Renal cortical epithelial cell (primary cell): ENCODE data around the gene PDGFA. TPM values are rescaled to one million over a fixed set of nuclear protein-coding genes. Genes with fewer than 3 reads are reported as not detected.

Source experiments
- DNase-seq: peaks from one replicate; pipeline ENCODE4 v3.0.0-alpha.2; 2011; ENCODE audit warnings: low read depth
- total RNA-seq: library from RNA; depleted of rRNA; stranded (reverse); fragments of >200 nt; gene quantifications from 2 replicates; pipeline ENCODE4 v1.2.3, GENCODE V29; 2014

The PDGFA gene
- total RNA-seq, 1 donor from 2014 or later: 54.3 TPM

GRCh38 chr7:517774-518629, 1.6 kb downstream of the PDGFA start:
- DNase-seq: no peak

- DNase-seq: peak; percentile 36
Observed at GRCh38 chr7:516606-517456, 2.8 kb downstream of the PDGFA start.

GRCh38 chr7:516216-516605, 3.4 kb downstream of the PDGFA start:
- no peak for DNase-seq

DNA sequence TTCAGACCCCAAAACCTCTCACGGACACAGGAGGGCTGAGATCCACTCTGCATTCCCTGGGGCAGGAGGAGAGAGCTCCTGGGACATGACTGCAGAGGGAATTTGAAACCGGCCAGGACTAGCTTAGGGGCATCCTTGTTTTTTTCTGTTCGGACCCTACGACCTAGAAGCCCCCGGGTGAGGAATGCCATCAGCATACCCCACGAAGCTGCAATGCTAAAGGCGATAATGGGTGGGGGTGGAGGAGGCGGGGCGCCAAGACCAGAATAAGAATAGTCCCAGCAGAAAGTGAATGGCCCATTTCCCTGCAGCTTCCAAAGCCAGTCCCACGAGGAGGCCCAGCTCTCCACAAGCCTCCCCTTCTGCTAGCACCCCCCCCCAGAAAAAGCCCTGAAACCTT, 4.0 kb downstream of the PDGFA start:
- DNase-seq: no peak

GRCh38 chr7:514651-515598, 4.7 kb downstream of the PDGFA start:
- DNase-seq: no peak

DNA sequence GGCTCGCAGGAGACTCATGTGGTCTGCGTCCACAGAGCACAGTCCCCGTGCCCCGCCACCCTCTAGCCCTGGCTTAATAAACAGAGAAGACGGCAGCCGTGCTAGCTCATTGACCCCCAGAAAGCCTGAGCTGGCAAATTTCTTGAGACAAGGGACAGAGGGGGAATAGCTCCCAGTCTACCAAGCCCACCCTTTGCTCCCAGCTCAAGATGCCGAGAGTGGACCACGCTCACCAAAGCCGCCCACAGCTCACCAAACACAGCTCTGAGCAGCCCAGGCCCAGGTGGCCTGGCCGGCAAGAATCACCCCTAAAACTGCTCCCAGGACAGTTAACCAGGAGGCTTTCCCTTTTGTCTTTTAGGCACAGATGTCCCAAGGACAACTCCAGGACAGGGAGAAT, 5.4 kb downstream of the PDGFA start:
- DNase-seq: no peak

DNA sequence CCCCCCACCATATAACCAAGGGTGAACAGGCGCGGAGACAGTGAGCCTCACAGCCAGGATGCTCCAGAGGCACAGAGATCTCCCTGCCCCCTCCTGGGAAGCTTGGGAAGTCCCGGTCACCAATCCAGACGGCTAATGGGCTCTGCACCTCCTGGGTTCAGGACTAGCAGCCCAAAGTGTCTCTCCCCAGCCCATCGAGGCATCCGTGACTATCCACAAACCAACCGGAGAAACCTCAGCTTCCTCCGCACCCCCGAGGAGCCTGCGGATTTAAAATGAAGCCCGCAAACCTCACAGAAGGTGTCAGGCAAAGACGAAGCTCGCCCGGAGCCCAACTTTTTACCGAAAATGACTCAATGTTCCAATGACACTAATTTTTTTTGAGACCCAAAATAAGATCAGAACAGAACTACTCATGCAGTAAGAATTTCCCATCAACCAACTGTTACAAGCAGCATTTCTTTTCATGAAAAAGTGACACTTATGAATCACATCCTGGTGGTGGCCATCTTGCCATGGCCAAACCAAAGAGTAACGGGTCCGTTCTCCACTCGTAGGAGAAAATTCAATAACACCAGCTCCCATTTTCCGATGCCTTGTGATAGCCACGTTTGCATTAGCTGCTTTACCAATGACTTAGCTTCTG, 6.0 kb downstream of the PDGFA start:
- no peak for DNase-seq

GRCh38 chr7:512541-513311, 6.9 kb downstream of the PDGFA start:
- no peak for DNase-seq

- DNase-seq: no peak
Observed at GRCh38 chr7:512146-512510, 7.5 kb downstream of the PDGFA start.

GRCh38 chr7:511476-512145, 8.0 kb downstream of the PDGFA start:
- DNase-seq: no peak

GRCh38 chr7:510782-511281, 8.8 kb downstream of the PDGFA start:
- DNase-seq: no peak

DNA sequence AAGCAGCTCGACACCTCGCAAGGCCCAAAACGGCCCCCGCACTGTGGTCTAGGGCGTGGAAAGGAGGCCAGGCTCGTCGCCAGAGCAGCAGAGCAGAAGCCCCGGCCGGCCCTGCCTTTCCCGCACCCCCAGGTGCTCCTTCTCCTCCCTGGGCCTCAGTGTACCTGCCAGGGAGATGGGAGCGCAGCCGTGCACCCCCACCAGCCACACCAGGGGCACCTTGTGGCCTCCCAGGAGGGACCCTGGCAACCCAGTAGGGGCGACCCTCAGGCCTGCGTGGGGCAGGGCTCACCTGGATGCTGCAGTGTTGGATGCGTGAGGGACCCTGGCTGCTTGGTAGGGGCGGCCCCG, 9.5 kb downstream of the PDGFA start:
- no peak for DNase-seq

DNA sequence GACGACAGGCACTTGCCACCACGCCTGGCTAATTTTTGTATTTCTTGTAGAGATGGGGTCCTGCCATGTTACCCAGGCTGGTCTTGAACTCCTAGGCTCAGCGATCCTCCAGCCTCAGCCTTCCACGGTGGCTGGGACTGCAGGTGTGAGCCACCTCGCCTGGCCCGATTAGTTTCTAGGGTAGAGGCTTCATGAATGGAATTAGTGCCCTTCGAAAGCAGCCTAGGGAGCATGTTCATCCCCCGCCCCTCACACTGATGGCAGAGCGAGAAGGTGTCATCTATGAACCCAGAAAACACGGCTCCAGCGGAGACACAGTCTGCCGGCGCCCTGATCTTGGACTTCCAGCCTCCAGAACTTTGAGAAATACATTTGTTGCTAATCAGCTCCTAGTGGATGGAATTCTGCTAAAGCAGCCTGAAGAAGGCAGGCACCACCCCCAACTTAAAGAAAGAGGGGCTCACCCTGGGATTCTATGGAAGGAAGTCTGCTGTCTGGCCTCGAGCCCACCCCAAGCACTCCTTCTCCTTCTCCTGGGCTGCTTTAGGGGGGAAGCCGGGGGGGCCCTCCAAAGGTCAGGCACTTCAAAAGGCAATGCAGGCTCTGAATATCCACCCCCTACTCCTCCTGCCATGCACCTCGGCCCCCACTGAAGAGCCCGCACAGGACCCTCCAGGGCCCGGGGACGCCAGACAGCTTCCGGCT, 10.1 kb downstream of the PDGFA start:
- no peak for DNase-seq

DNA sequence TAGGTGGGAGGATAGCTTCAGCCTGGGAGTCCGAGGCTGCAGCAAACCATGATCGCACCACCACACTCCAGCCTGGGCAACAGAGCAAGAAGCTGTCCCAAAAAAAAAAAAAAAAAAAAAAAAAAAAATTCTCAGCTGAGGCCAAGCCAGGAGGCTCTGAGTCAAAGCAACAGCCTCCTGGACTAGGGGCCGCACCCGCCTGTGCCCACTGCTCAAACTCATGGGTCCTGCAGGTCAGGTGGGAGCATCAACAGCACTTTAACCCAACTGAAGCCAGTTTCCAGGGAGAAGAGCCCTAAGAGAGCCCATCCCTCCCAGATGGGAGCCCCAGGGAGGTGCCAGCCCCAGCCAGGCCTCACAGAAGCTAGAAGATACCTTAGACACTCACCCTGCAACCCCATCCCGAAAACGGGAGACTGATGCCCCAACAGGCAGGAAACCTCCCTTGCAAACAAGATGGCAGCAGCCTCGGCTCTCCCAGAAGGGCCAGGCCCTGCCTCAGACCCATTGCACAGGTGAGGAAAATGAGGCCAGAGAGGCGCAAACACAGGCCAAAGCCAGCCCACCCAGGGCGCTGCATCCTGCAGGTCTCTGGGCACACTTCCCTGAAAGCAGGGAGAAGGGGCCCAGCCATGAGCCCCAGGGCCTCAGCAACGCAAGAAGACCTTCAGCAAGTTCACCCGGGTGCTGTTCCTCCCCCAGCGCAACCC, 11.0 kb downstream of the PDGFA start:
- no peak for DNase-seq

GRCh38 chr7:507623-508300, 11.9 kb downstream of the PDGFA start:
- no peak for DNase-seq

- DNase-seq: no peak
Observed at GRCh38 chr7:506921-507622, 12.6 kb downstream of the PDGFA start.

- DNase-seq: no peak
Observed at GRCh38 chr7:506391-506831, 13.2 kb downstream of the PDGFA start.
